Measurements from ENCODE around the gene CDH23.

Gene CDH23

DNA sequence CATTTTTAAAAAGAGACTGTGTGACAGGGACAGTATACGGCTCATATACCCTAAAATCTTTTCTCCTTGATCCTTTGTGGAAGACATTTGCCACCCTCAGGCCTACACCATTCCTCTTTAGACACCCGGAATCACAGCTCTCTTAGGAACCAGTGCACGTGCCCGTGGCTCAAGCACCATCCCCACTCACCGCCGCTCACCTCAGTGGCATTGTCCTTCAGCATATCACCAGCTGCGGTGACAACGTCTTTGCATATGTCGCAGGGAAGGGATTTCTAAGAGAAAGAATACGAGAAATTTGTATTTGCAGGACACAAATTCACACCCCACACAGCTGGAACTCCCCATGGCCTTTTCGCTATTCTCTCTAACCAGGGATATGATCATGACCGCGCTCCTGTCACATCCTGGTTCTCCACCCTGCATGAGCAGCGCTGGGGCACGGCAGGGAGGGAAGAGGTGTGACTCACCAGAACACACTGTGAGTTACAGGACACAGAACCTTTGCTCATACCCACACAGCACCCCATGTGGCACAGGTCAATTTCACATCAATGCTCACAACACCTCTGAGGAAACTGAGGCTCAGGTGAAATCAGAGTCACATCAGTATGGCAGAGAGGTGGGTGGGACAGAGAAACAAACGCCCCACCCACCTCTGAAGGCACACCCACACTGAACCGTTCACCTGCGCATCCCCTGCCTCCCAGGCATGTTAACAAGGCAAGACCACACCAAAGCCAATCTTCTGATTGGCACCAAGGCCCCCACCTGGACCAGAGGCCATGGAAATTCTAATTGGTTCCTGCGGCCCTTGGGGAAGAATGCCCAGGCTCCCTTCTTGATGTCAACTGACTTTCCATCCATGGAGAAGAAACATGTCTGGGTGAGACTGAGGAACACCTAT, 435.2 kb downstream of the CDH23 start:
- DNase-seq: no peak

GRCh38 chr10:71832967-71833366, 436.2 kb downstream of the CDH23 start:
- DNase-seq: no peak

- no peak for DNase-seq
These were observed 437.0 kb downstream of the CDH23 start for GRCh38 chr10:71833451-71834342.

GRCh38 chr10:71834343-71834674, 437.6 kb downstream of the CDH23 start:
- DNase-seq: no peak

GRCh38 chr10:71835671-71836595, 439.2 kb downstream of the CDH23 start:
- DNase-seq: no peak

DNA sequence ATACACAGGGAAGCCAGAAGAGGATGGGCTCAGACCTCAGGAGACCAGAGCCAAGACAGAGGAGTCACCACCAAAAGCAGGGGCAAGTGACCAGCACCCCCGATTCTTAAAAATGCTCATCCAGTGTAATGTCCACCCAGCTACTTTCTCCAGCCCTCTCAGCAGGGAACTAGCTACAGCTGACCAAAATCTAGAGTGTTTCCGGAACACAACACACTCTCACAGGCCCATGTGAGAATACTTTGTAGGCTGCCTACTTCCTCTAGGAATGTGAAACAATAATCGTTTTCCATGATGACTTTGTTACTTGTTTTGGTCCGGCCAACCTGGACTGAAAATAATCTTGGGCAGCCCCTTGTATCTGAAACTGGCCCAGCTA, 439.9 kb downstream of the CDH23 start:
- no peak for DNase-seq

GRCh38 chr10:71837098-71837827, 440.5 kb downstream of the CDH23 start:
- DNase-seq: no peak

GRCh38 chr10:71838264-71839211, 441.8 kb downstream of the CDH23 start:
- no peak for DNase-seq

DNA sequence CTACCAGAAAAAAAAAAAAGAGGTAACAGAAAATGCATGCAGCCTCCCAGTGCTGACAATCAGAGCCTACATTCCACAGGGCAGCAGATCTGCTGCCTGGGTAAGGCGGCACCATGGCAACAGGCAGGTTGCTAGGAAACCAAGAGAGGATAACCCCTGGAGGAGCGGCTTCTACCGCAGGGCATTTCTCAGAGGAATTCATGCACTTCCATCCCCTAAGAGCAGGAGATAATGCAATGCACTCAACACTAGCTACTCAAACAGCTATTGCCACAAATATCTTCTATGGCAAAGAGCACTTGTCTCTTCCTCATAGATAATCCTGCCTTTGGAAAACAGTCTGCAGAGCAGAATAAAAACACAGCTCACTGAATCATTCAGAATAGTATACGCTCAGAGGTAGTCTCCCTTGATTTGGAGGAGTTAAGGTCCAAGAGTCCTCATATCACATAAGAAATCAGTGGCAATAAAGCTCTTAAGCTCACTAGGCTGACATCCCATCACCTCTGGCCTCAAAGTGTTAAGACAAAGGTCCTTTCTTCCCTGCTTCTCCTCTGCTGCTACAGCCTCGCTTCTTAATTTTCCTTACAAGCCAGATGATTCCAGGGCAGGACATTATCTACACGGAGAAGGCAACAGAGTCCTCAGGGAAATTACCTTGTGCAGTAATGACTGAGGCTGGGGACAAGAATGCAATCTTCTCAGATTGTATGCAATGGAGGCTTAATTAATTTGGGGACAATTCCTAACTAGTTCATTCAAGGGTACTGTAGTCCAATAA, 443.6 kb downstream of the CDH23 start:
- DNase-seq: peak; percentile 52

- DNase-seq: no peak
These were observed 444.2 kb downstream of the CDH23 start for GRCh38 chr10:71840958-71841335.

- no peak for DNase-seq
These were observed 445.7 kb downstream of the CDH23 start for GRCh38 chr10:71842422-71842821.

GRCh38 chr10:71842856-71843686, 446.4 kb downstream of the CDH23 start:
- DNase-seq: no peak

DNA sequence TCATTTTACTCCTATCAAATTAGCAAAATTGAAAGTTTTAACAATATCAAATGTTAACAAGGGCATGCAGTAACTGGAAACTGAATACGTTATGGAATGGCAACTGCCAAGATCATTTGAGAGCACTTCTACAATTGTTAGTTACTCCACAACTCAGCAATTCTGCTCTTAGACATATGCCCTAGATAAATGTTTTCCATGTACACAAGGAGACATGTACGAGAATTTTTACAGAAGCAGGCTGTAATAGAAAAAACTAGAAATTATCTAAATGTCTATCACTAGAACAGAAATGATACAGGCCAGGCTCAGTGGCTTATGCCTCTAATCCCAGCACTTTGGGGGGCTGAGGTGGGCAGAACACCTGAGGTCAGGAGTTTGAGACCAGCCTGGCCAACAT, 447.4 kb downstream of the CDH23 start:
- no peak for DNase-seq

- no peak for DNase-seq
These were observed 448.0 kb downstream of the CDH23 start for GRCh38 chr10:71844695-71845094.

DNA sequence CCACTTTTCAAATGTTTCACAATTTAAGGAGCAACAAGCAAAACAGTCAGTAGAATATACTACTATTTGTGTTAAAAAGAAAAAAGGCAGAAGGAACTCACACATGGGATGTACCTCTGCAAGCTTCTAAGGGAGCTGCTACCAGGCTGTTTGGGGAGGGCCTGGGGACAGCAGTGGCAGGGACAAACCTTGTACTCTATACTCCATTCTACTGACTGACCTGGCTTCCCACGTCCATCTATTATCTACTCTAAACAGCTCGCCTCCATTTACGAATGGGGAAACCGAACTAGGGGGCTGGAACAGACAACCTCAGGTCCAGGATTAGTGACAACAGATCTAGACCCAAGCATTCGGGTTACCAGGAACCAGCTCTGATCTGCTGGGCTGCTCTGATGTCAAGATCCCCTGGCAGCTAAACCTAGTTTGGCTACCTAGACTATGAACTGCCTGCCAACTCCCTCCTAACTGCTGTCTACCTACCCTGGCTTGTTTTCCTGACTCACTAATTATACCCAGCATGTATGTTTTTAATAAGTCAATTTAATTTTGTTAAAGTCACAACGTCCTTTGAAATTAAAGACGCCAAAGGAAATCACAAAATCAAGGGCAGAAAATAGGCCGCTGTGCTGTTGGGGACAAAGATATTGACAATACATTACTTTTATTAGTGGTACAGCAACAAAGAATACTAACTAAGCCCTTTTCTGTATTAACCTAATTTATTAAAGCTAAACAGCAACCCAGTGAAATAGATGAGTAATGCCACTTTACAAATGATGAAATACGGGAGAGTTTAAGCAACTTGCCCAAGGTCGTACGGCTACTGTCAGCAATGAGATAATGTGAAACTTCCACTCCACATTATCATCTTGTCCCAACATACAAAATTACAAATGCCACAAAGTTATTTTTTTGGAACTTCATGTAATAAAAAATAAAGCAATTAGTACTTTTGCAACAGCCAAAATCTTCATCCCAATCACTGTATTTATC, 449.0 kb downstream of the CDH23 start:
- DNase-seq: no peak

GRCh38 chr10:71846816-71847215, 450.1 kb downstream of the CDH23 start:
- DNase-seq: no peak

- DNase-seq: no peak
These were observed 450.7 kb downstream of the CDH23 start for GRCh38 chr10:71847418-71847817.
